GM18508 (cell line): ENCODE data around the gene NFAM1.

Source experiments
- ATAC-seq: cut with Tn5 transposase; IDR thresholded peaks from one replicate; pipeline ENCODE4 v1.9.1; 2021; ENCODE audit warnings: moderate number of reproducible peaks; ENCODE audit not compliant: insufficient read depth, unreplicated experiment

The NFAM1 gene

GRCh38 chr22:42340829-42341383 lies 91.3 kb downstream of the NFAM1 start:
- ATAC-seq: no peak

- no peak for ATAC-seq
These were observed 92.1 kb downstream of the NFAM1 start for GRCh38 chr22:42340150-42340549.

- no peak for ATAC-seq
These were observed 93.7 kb downstream of the NFAM1 start for GRCh38 chr22:42338479-42338878.

GRCh38 chr22:42337356-42337755 lies 94.8 kb downstream of the NFAM1 start:
- no peak for ATAC-seq

- ATAC-seq: no peak
These were observed 95.5 kb downstream of the NFAM1 start for GRCh38 chr22:42336527-42337227.

- no peak for ATAC-seq
These were observed 96.3 kb downstream of the NFAM1 start for GRCh38 chr22:42335839-42336378.

GRCh38 chr22:42334875-42335512 lies 97.2 kb downstream of the NFAM1 start:
- no peak for ATAC-seq

- ATAC-seq: no peak
These were observed 98.7 kb downstream of the NFAM1 start for GRCh38 chr22:42333544-42333943.

GRCh38 chr22:42332089-42332488 lies 100.1 kb downstream of the NFAM1 start:
- no peak for ATAC-seq

GRCh38 chr22:42331014-42331413 lies 101.2 kb downstream of the NFAM1 start:
- ATAC-seq: no peak
